Esophagus (tissue), 2 donors: ENCODE data around the gene NPC1L1. TPM values are rescaled to one million over a fixed set of nuclear protein-coding genes. Genes with fewer than 3 reads are reported as not detected.
"Not testable (repeated sequence)": the region's sequence is repeated elsewhere in the genome, so short reads cannot be mapped to it uniquely, and the experiment has no call there.

Experiments
- H3K27ac ChIP-seq, 2 donors: one replicate each; pipeline ENCODE4 v1.5.1; 2013; ENCODE audit warnings: low read depth in 2 of 2, mild to moderate bottlenecking in 2 of 2, inconsistent platforms in 1 of 2, low read length in 1 of 2, moderate library complexity in 1 of 2
- H3K27me3 ChIP-seq, 2 donors: one replicate each; pipeline ENCODE4 v1.6.1; 2013; ENCODE audit warnings: low read length in 2 of 2, control low read depth in 1 of 2, mild to moderate bottlenecking in 1 of 2; ENCODE audit not compliant: insufficient read depth in 2 of 2, control insufficient read depth in 1 of 2
- H3K36me3 ChIP-seq, 2 donors: one replicate each; pipeline ENCODE4 v1.6.1; 2013; ENCODE audit warnings: low read length in 1 of 2; ENCODE audit not compliant: control insufficient read depth in 2 of 2, insufficient read depth in 2 of 2
- H3K4me1 ChIP-seq, 2 donors: one replicate each; pipeline ENCODE4 v1.6.1; 2013; ENCODE audit warnings: low read length in 1 of 2; ENCODE audit not compliant: control insufficient read depth in 2 of 2, insufficient read depth in 2 of 2
- H3K4me3 ChIP-seq, 2 donors: one replicate each; pipeline ENCODE4 v1.5.1; 2013; ENCODE audit warnings: low read length in 2 of 2, mild to moderate bottlenecking in 2 of 2, low read depth in 1 of 2, moderate library complexity in 1 of 2
- H3K9me3 ChIP-seq, 2 donors: one replicate each; pipeline ENCODE4 v1.6.1; 2013; ENCODE audit warnings: mild to moderate bottlenecking in 2 of 2, low read depth in 1 of 2, low read length in 1 of 2, moderate library complexity in 1 of 2; ENCODE audit not compliant: control insufficient read depth in 2 of 2, insufficient read depth in 1 of 2
- WGBS, 2 donors: extraction: QIAGEN DNeasy Blood & Tissue Kit; methylation state at CpG; one replicate each; pipeline ENCODE4 v1.1.7; 2013; 5-methylcytosine and 5-hydroxymethylcytosine counted together
- polyA plus RNA-seq, 2 donors: library from polyadenylated mRNA; stranded (reverse); fragments of 200-250 nt; gene quantifications; one replicate each; pipeline ENCODE4 v1.2.3, GENCODE V29; 2013
- donor health status: healthy with polysubstance abuse.
- donor health status: Bipolar disorder and iron deficiency.

NPC1L1 gene
- polyA plus RNA-seq, 2 donors, result 0.07 to 0.65 TPM

DNA sequence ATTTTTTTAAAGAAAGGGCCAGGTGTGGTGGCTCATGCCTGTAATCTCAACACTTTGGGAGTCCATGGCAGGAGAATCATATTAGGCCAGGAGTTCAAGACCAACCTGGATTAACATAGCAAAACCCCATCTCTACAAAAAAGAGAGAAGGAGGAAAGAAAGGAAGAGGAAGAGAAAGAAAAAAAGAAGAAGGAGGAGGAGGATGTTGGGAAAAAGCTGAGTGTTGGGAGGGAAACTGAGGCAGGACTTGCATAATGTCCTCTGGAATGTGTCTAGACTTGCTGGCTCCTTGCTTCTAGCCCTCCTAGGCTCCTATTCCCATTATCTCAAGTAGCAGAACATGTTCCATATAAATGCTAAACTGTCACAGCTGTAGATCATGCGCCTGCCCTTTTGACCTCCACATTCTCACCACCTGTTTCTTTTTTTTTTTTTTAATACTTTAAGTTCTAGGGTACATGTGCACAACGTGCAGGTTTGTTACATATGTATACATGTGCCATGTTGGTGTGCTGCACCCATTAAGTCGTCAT lies 11.4 kb upstream of the NPC1L1 start:
- not testable (repeated sequence) for H3K27ac ChIP-seq, H3K4me3 ChIP-seq, H3K27me3 ChIP-seq, H3K4me1 ChIP-seq, H3K36me3 ChIP-seq, H3K9me3 ChIP-seq
- 62 to 78% methylated on average over 3 of the region's 3 CpGs for WGBS, 2 donors

DNA sequence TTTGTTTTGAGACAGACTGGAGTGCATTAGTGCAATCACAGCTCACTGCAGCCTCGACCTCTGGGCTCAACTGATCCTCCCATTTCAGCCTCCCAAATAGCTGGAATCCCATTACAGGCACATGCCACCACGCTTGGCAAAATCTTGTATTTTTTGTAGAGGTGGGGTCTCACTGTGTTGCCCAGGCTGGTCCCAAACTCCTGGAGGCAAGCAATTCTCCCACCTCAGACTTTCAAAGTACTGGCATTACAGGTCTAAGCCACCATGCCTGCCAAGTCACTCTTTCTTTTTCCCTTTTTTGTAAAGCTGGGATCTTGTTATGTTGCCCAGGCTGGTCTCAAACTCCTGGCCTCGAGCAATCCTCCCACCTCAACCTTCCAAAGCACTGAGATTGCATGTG lies 8.3 kb upstream of the NPC1L1 start:
- 70 to 83% methylated on average over 3 of the region's 3 CpGs for WGBS, 2 donors
- no peaks in the 10 kb centered on the region for H3K36me3 ChIP-seq
- no peak overlapping the region for H3K27ac ChIP-seq
- H3K27me3 ChIP-seq, result no peaks in the 10 kb centered on the region
- no peak overlapping the region for H3K4me3 ChIP-seq
- H3K4me1 ChIP-seq, result peaks cover 0 to 5% of the 10 kb centered on the region in 2 donors
- H3K9me3 ChIP-seq, result no peaks in the 10 kb centered on the region

- peaks cover 0 to 5% of the 10 kb centered on the region in 2 donors for H3K4me1 ChIP-seq
- no peak overlapping the region for H3K27ac ChIP-seq
- no peaks in the 10 kb centered on the region for H3K36me3 ChIP-seq
- 78 to 86% methylated on average over 3 of the region's 3 CpGs for WGBS, 2 donors
- H3K9me3 ChIP-seq, result no peaks in the 10 kb centered on the region
- no peak overlapping the region for H3K4me3 ChIP-seq
- H3K27me3 ChIP-seq, result no peaks in the 10 kb centered on the region
These were observed 7.8 kb upstream of the NPC1L1 start for GRCh38 chr7:44548893-44549292.

DNA sequence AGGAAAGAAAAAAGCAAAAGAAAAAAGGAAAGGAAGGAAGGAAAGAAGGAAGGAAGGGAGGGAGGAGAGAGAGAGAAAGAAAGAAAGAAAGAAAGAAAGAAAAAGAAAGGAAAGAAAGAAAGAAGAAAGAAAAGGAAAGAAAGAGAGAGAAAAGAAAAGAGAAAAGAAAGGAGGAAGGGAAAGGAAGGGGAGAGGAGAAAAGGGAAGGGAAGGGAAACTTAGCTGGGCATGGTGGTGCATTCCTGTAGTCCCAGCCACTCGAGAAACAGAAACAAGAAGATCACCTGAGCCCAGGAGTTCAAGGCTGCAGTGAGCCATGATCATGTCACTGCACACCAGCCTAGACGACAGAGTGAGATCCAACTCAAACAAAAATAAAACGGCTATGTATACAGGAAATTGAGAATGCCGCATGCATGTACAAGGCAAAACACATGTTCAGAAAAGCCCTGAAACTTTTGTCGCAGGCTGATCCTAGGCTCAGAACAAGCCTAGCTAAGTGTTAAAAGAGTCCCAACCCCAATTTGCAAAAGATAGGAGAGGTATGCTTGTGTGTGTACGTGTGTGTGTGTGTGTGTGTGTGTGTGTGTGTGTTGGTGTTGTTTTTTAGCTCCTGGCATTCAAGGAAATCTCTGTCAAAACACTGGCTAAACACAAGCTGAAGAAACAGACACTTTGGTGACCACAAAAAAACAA lies 6.6 kb upstream of the NPC1L1 start:
- Histone ChIP-seq H3K27me3 (no peaks in the 10 kb centered on the region), H3K9me3 (no peaks in the 10 kb centered on the region), H3K36me3 (no peaks in the 10 kb centered on the region), H3K4me1 (peaks cover 0 to 10% of the 10 kb centered on the region in 2 donors), H3K27ac (no peak overlapping the region), H3K4me3 (no peak overlapping the region)
- 28 to 31% methylated on average over 6 of the region's 6 CpGs for WGBS, 2 donors

DNA sequence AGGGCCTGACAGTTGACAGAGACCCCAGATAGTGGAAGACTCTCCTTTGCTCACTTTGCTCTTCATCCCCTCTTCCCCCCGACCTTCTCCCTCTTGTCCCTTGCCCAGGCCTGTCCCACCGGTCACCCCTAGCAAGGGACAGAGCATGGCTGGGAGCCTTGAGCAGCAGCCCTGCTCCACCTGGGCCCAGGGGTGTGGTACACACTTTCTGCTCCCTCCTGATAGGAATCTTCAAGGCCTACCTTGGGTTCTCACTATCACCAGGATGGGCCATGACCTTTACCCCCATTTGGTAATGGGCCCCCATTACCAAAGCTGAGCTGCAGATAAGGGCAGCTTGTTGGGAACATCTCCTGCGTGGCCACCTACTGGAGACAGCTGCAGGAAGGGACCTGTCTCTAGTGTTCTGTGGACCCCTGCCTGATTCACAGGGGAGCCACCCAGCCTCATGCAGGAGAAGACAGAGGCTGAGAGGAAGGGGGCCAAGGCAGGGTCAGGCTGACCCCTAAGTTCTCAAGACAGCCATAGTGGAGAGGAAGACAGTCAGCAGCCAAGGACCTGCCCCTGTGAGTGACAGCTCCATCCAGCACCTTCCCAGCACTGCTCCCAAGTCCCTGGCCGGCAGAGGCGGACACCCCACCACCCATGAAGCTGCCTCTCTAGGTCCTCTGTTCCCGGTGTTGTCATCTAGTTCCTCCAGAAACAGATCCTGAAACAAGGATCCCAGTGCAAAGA lies 913 bp upstream of the NPC1L1 start:
- Histone ChIP-seq H3K9me3 (peaks cover 0 to 2% of the 10 kb centered on the region in 2 donors), H3K27me3 (no peaks in the 10 kb centered on the region), H3K4me3 (no peak overlapping the region), H3K36me3 (no peaks in the 10 kb centered on the region), H3K27ac (peak overlapping the region in 1 of 2 donors; percentile 83), H3K4me1 (peaks cover 0 to 25% of the 10 kb centered on the region in 2 donors)
- 86 to 92% methylated on average over 6 of the region's 6 CpGs for WGBS, 2 donors

DNA sequence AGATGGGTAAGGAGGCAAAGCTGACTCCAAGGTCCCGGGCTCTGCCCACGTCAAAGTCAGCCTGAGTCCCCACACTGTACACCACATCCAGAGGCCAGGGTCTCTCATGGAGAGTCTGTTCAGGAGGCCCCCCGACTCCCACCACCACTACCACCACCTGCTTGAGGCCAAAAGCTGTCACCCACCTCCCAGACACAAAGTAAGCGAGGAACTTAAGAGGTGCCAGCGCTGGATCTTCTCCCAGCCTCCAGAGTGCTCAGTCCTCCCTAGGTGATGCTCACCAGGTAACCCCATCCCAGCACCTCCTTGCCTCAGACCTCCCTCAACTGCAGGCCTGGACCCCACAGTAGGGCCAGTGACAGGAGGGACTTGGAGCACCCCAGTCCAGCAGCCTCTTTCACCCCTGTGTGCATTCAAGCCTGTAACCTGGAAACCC lies 520 bp downstream of the NPC1L1 start:
- Histone ChIP-seq H3K9me3 (peaks cover 0 to 2% of the 10 kb centered on the region in 2 donors), H3K27me3 (no peaks in the 10 kb centered on the region), H3K36me3 (no peaks in the 10 kb centered on the region), H3K4me1 (peaks cover 0 to 25% of the 10 kb centered on the region in 2 donors), H3K4me3 (no peak overlapping the region), H3K27ac (no peak overlapping the region)
- 80 to 92% methylated on average over 5 of the region's 5 CpGs for WGBS, 2 donors

DNA sequence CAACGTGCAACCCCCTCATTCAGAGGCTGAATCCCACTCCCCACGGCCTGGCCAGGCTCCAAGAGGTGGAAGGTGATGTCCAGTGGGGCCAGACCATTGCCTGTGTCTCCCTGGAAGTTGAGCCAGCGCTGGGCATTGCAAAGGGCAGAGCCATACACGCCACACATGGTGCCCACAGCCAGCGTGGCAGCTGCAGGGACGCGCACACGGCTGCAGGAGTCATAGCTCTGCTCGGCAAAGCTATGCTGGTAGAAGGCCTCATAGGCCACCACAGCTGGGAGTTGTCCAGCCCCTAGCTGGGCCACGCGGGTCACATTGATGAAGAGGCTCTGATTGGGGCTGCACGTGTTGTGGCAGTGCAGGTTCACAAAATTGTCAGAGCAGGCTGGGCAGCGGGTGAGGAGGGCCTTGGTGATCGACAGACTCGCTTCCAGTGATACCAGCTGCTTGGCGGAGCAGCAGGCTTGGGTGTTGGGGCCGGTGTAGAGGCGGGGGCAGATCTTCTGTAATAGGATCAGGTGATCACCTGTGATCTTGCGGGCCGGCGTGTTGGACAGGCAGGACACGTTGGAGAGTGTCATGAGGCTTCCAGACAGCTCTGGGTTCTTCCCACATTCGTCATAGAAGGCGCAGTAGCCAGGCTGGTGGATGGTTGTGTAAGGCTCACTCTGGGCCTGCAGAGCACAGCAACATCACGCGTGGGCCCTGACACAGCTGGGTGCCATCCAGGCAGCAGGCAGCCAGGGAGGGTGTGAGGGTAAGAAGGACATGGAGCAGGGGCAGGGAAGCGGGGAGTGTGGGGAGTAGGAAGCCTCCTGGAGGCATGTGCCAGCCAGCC lies 1.2 kb downstream of the NPC1L1 start:
- Histone ChIP-seq H3K4me3 (no peak overlapping the region), H3K4me1 (peaks cover 0 to 23% of the 10 kb centered on the region in 2 donors), H3K9me3 (peaks cover 0 to 2% of the 10 kb centered on the region in 2 donors), H3K27me3 (no peaks in the 10 kb centered on the region), H3K36me3 (no peaks in the 10 kb centered on the region), H3K27ac (no peak overlapping the region)
- 89 to 91% methylated on average over 27 of the region's 27 CpGs for WGBS, 2 donors

DNA sequence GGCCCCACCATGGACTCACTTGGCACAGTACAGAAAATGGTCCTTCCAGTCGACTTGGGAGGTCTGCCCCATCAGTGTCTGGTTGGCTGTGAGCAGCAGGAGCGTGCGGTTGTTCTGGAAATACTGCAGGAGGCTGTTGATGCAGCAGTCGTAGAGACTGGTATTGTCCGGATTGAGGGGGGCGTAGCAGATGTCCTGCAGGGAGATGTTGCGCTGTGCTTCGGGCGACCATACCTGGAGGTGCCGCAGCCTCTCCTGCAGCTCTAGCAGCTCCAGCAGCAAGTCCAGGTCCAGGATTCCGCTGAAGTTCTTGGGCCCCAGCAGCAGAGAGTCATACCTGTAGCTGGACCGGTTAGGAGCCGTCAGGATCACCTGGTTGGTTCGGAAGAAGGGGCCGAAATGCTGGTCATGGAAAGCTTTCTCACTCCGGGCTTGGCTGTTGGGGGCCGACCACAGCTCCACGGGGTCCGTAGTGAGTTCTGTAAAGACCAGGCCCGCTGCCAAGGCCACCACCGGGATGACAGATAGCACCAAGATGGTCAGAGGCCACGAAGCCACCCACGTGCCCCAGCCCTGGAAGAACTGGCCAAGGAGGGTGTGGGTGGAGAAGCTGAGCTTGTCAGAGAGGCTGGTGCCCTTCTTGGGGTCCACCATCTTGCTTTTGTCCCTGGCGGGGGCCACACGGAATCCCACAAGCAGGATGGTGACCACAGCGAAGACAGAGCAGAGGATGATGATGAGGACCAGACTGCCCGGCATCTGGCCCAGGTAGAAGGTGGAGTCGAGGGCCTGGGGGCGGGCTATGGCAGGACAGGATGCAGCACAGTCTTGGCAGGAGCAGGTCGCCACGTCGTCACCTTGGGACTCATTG lies 2.1 kb downstream of the NPC1L1 start:
- peaks cover 0 to 2% of the 10 kb centered on the region in 2 donors for H3K9me3 ChIP-seq
- no peak overlapping the region for H3K4me3 ChIP-seq
- no peaks in the 10 kb centered on the region for H3K27me3 ChIP-seq
- WGBS, 2 donors, result 91 to 92% methylated on average over 32 of the region's 32 CpGs
- no peak overlapping the region for H3K27ac ChIP-seq
- peaks cover 0 to 19% of the 10 kb centered on the region in 2 donors for H3K4me1 ChIP-seq
- H3K36me3 ChIP-seq, result no peaks in the 10 kb centered on the region
